Calu3 (cell line): ENCODE data around the gene ARL8B. TPM values are rescaled to one million over a fixed set of nuclear protein-coding genes. Genes with fewer than 3 reads are reported as not detected.

Experiments used
- BruUV-seq: library from RNA; stranded (reverse); fragments of 400-500 nt; replicated peaks from 2 replicates; lab custom pipeline; 2021; lab: Mats Ljungman, UMichigan
- CTCF ChIA-PET: fragments of 300-600 bp; sonication (Branson Sonifier 250); formaldehyde crosslinking; loops from one replicate; lab custom pipeline; 2022; ENCODE audit warnings: antibody characterized with exemption; lab: Charles Lee
- DNase-seq: peaks from one replicate; pipeline ENCODE4 v3.0.0; 2022
- H3K27ac Mint-ChIP-seq: one replicate; pipeline ENCODE4 v1.8.0; 2022; ENCODE audit warnings: mixed read lengths; ENCODE audit not compliant: unreplicated experiment
- H3K27me3 Mint-ChIP-seq: one replicate; pipeline ENCODE4 v1.8.0; 2022; ENCODE audit warnings: mixed read lengths; ENCODE audit not compliant: unreplicated experiment
- H3K36me3 Mint-ChIP-seq: one replicate; pipeline ENCODE4 v1.8.0; 2022; ENCODE audit warnings: mild to moderate bottlenecking, moderate library complexity, mixed read lengths; ENCODE audit not compliant: insufficient read depth, unreplicated experiment
- H3K4me1 Mint-ChIP-seq: one replicate; pipeline ENCODE4 v1.8.0; 2022; ENCODE audit warnings: mild to moderate bottlenecking, low read depth, mixed read lengths; ENCODE audit not compliant: unreplicated experiment
- H3K4me3 Mint-ChIP-seq: one replicate; pipeline ENCODE4 v1.8.0; 2022; ENCODE audit warnings: mild to moderate bottlenecking, low read depth, moderate library complexity, mixed read lengths; ENCODE audit not compliant: unreplicated experiment
- H3K9me3 Mint-ChIP-seq: one replicate; pipeline ENCODE4 v1.8.0; 2022; ENCODE audit warnings: low read depth, mixed read lengths; ENCODE audit not compliant: unreplicated experiment
- intact Hi-C: fragments of 100-400 bp; cut with micrococcal nuclease; formaldehyde crosslinking; loops from one replicate; pipeline ENCODE4 v1.10.0; 2022; ENCODE audit not compliant: unreplicated experiment
- total RNA-seq: library from RNA; stranded (reverse); gene quantifications from 2 replicates; pipeline ENCODE4 v1.2.3, GENCODE V29; 2022
- TF ChIP-seq, protein P1 (sequence below): fragments of 200-600 bp; IDR thresholded peaks from one replicate; pipeline ENCODE4 v1.8.0; 2022; ENCODE audit warnings: antibody characterized with exemption; ENCODE audit not compliant: unreplicated experiment

ARL8B gene
- total RNA-seq, 1 experiment from 2014 or later: 47.0 TPM

- BruUV-seq: no TSS peak
- H3K4me3 Mint-ChIP-seq: no peak overlapping the region
- H3K27ac Mint-ChIP-seq: no peak overlapping the region
- CTCF ChIA-PET: no interaction called here
- TF ChIP-seq, protein P1, sequence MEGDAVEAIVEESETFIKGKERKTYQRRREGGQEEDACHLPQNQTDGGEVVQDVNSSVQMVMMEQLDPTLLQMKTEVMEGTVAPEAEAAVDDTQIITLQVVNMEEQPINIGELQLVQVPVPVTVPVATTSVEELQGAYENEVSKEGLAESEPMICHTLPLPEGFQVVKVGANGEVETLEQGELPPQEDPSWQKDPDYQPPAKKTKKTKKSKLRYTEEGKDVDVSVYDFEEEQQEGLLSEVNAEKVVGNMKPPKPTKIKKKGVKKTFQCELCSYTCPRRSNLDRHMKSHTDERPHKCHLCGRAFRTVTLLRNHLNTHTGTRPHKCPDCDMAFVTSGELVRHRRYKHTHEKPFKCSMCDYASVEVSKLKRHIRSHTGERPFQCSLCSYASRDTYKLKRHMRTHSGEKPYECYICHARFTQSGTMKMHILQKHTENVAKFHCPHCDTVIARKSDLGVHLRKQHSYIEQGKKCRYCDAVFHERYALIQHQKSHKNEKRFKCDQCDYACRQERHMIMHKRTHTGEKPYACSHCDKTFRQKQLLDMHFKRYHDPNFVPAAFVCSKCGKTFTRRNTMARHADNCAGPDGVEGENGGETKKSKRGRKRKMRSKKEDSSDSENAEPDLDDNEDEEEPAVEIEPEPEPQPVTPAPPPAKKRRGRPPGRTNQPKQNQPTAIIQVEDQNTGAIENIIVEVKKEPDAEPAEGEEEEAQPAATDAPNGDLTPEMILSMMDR: no peak
- no peak for DNase-seq
- H3K27me3 Mint-ChIP-seq: no peaks in the 10 kb centered on the region
- no peaks in the 10 kb centered on the region for H3K9me3 Mint-ChIP-seq
- intact Hi-C loops: no loop called here
- peaks cover 53% of the 10 kb centered on the region for H3K36me3 Mint-ChIP-seq
- no peaks in the 10 kb centered on the region for H3K4me1 Mint-ChIP-seq
Observed at GRCh38 chr3:5184499-5184898, 62.4 kb downstream of the ARL8B start.

GRCh38 chr3:5185093-5185673 is 63.1 kb downstream of the ARL8B start:
- CTCF ChIA-PET: no interaction called here
- Mint-ChIP-seq H3K36me3 (peaks cover 59% of the 10 kb centered on the region), H3K4me1 (peaks cover 4% of the 10 kb centered on the region), H3K4me3 (no peak overlapping the region), H3K9me3 (no peaks in the 10 kb centered on the region), H3K27ac (no peak overlapping the region), H3K27me3 (no peaks in the 10 kb centered on the region)
- intact Hi-C loops: no loop called here
- DNase-seq: no peak
- BruUV-seq: no TSS peak
- TF ChIP-seq, protein P1: no peak

DNA sequence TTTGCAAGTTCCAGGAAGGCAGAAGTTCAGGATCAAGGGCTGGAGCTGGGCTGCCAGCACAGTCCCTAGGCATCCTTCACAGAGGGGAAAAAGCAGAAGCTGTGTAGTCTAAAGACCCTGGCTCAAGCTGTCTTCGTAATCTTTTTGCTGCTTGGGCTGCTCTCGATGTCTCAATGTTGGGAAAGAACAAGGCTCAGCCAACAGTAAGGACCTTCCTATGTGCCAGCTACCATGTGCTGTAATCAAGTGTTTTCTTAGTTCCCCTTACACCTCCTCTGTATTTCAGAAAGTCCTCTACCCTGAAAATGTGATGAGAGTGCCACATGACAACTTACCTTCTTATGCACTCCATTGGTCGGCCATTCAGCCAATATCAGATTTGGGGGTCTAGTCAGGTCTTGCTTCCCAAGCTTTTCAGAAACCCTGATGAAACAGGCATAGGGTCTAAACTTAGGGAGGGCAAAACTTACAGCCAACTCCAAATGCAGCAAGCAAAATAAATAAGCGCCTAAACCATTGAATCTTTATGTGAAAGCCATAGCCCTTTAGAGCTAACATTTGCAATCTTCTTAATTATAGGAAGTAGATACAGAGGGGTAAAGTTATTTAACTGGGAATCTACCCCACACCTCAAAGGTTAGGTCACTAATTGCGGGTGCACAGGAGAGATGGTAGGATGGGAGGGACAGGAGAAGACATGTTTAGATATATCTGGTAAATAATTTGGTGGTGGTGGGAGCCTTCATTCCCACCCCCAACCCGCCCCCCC is 64.2 kb downstream of the ARL8B start:
- H3K4me1 Mint-ChIP-seq: peaks cover 9% of the 10 kb centered on the region

GRCh38 chr3:5186858-5187155 is 64.7 kb downstream of the ARL8B start:
- Mint-ChIP-seq H3K9me3 (no peaks in the 10 kb centered on the region), H3K4me3 (peak overlapping the region; percentile 74), H3K27me3 (no peaks in the 10 kb centered on the region), H3K27ac (peak overlapping the region; percentile 81), H3K4me1 (peaks cover 11% of the 10 kb centered on the region), H3K36me3 (peaks cover 57% of the 10 kb centered on the region)
- TF ChIP-seq, protein P1: no peak
- no peak for DNase-seq
- BruUV-seq: TSS peak; percentile 86
- CTCF ChIA-PET: no interaction called here
- intact Hi-C loops: loop anchor here (2.0 kb wide), 1 partner anchor 64 kb away; the partner anchor contains the start of gene ARL8B

More for the DNA sequence above, 64.2 kb downstream of the ARL8B start:
- Mint-ChIP-seq H3K9me3 (no peaks in the 10 kb centered on the region), H3K4me3 (peak overlapping the region; percentile 74), H3K27me3 (no peaks in the 10 kb centered on the region), H3K36me3 (peaks cover 59% of the 10 kb centered on the region), H3K27ac (peak overlapping the region; percentile 81)
- CTCF ChIA-PET: no interaction called here
- TF ChIP-seq, protein P1: no peak
- no peak for DNase-seq
- intact Hi-C loops: loop anchor here (2.0 kb wide), 1 partner anchor 63 kb away; the partner anchor contains the start of gene ARL8B
- no TSS peak for BruUV-seq
